Astrocyte (in vitro differentiated cells and primary cell): ENCODE data around the gene FAM117A. TPM values are rescaled to one million over a fixed set of nuclear protein-coding genes. Genes with fewer than 3 reads are reported as not detected.

Source experiments
- DNase-seq: peaks from one replicate; pipeline ENCODE4 v3.0.0-alpha.2; 2010; ENCODE audit warnings: low read depth
- FAIRE-seq: peaks from 2 replicates; lab custom pipeline; 2011; peaks lifted over from hg19 to GRCh38; lab: Jason Lieb, UNC
- H2AFZ ChIP-seq: 2 replicates; pipeline ENCODE4 v1.6.0; 2012; ENCODE audit warnings: low read depth, low read length, inconsistent platforms
- H3K27ac ChIP-seq: 2 replicates; pipeline ENCODE4 v1.5.1; 2011; ENCODE audit warnings: low read depth, low read length, inconsistent platforms
- H3K27me3 ChIP-seq: 2 replicates; pipeline ENCODE4 v1.6.0; 2011; ENCODE audit warnings: low read length, inconsistent platforms; ENCODE audit not compliant: insufficient read depth
- H3K36me3 ChIP-seq: 2 replicates; pipeline ENCODE4 v1.5.1; 2011; ENCODE audit warnings: low read length, inconsistent platforms; ENCODE audit not compliant: insufficient read depth
- H3K4me1 ChIP-seq: 2 replicates; pipeline ENCODE4 v1.5.1; 2011; ENCODE audit warnings: low read length, inconsistent platforms; ENCODE audit not compliant: insufficient read depth
- H3K4me2 ChIP-seq: 2 replicates; pipeline ENCODE4 v1.6.0; 2012; ENCODE audit warnings: low read length, inconsistent platforms
- H3K4me3 ChIP-seq: 2 replicates; pipeline ENCODE4 v1.5.1; 2011; ENCODE audit warnings: low read depth, mild to moderate bottlenecking, low read length, inconsistent platforms; ENCODE audit not compliant: insufficient read depth
- H3K79me2 ChIP-seq: 2 replicates; pipeline ENCODE4 v1.6.0; 2012; ENCODE audit warnings: mild to moderate bottlenecking, low read length, inconsistent platforms; ENCODE audit not compliant: insufficient read depth
- H3K9ac ChIP-seq: 2 replicates; pipeline ENCODE4 v1.6.0; 2012; ENCODE audit warnings: mild to moderate bottlenecking, low read length, inconsistent platforms
- H3K9me3 ChIP-seq: 2 replicates; pipeline ENCODE4 v1.5.1; 2012; ENCODE audit warnings: low read depth, mild to moderate bottlenecking, low read length, inconsistent platforms; ENCODE audit not compliant: insufficient read depth
- H4K20me1 ChIP-seq: 2 replicates; pipeline ENCODE4 v1.6.0; 2012; ENCODE audit warnings: low read length, inconsistent platforms; ENCODE audit not compliant: insufficient read depth
- H3K27ac Mint-ChIP-seq: one replicate; pipeline ENCODE4 v1.8.0; 2021; ENCODE audit warnings: mild to moderate bottlenecking, mixed read lengths; ENCODE audit not compliant: unreplicated experiment
- H3K27me3 Mint-ChIP-seq: one replicate; pipeline ENCODE4 v1.8.0; 2021; ENCODE audit warnings: low read depth, mixed read lengths; ENCODE audit not compliant: unreplicated experiment
- H3K36me3 Mint-ChIP-seq: one replicate; pipeline ENCODE4 v1.8.0; 2021; ENCODE audit warnings: low read depth, mixed read lengths; ENCODE audit not compliant: unreplicated experiment
- H3K4me1 Mint-ChIP-seq: one replicate; pipeline ENCODE4 v1.8.0; 2021; ENCODE audit warnings: low read depth, mixed read lengths; ENCODE audit not compliant: unreplicated experiment
- H3K4me3 Mint-ChIP-seq: one replicate; pipeline ENCODE4 v1.8.0; 2021; ENCODE audit warnings: mild to moderate bottlenecking, moderate library complexity, mixed read lengths; ENCODE audit not compliant: unreplicated experiment
- H3K9me3 Mint-ChIP-seq: one replicate; pipeline ENCODE4 v1.8.0; 2021; ENCODE audit warnings: mild to moderate bottlenecking, mixed read lengths; ENCODE audit not compliant: unreplicated experiment
- EZH2 ChIP-seq: IDR thresholded peaks from 2 replicates; pipeline ENCODE4 v1.6.1; 2012; ENCODE audit warnings: mild to moderate bottlenecking, low read length, inconsistent platforms; ENCODE audit not compliant: insufficient read depth
- total RNA-seq: library from RNA; stranded (reverse); gene quantifications from 2 replicates; pipeline ENCODE4 v1.2.1, GENCODE V29; 2021
- TF ChIP-seq, protein P1 (sequence below): IDR thresholded peaks from 2 replicates; pipeline ENCODE4 v1.5.1; 2011; ENCODE audit warnings: low read depth, mild to moderate bottlenecking, inconsistent platforms, low read length, moderate library complexity; ENCODE audit not compliant: insufficient read depth

FAM117A gene
- total RNA-seq, 1 donor from 2014 or later = 8.0 TPM

DNA sequence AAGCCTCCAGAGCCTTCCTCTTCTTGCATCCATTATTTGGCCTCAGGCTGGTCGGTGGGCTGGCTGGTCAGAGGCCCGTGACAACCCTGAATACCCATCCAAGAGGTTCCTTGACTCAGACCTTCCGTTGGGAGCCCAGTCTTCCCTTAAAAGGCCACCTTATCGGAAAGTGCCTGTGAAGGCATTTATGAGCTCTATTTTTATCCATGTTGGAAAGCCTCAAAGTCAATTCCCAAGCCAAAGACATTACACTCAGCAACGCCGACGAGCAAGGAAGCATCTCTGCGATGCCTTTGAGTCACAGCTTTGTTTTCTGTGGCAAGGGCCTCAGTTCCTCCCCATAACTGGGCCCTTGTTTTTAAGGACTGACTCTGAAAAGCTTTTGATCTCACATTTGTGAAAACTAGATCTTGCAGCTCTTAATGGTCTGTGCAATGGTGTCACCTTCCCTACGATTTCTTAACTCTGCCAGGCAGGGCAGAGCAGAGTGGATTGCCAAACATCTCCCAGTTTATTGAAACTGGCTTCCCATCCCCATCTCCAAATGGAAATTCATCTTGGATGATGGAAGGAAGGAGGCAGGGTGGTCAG is 72.8 kb downstream of the FAM117A start:
- FAIRE-seq (no peak), DNase-seq (peak; percentile 83)
- H3K27me3 ChIP-seq = no peaks in the 10 kb centered on the region
- peak overlapping the region; percentile 16 for H3K27ac Mint-ChIP-seq
- H3K27me3 Mint-ChIP-seq = peaks cover 5% of the 10 kb centered on the region
- H4K20me1 ChIP-seq = no peaks in the 10 kb centered on the region
- H3K27ac ChIP-seq = peak overlapping the region; percentile 41
- H3K4me3 ChIP-seq = no peak overlapping the region
- peaks cover 16% of the 10 kb centered on the region for H3K4me1 Mint-ChIP-seq
- no peaks in the 10 kb centered on the region for H3K79me2 ChIP-seq
- no peak overlapping the region for H3K4me3 Mint-ChIP-seq
- no peak for TF ChIP-seq EZH2
- TF ChIP-seq, protein P1, sequence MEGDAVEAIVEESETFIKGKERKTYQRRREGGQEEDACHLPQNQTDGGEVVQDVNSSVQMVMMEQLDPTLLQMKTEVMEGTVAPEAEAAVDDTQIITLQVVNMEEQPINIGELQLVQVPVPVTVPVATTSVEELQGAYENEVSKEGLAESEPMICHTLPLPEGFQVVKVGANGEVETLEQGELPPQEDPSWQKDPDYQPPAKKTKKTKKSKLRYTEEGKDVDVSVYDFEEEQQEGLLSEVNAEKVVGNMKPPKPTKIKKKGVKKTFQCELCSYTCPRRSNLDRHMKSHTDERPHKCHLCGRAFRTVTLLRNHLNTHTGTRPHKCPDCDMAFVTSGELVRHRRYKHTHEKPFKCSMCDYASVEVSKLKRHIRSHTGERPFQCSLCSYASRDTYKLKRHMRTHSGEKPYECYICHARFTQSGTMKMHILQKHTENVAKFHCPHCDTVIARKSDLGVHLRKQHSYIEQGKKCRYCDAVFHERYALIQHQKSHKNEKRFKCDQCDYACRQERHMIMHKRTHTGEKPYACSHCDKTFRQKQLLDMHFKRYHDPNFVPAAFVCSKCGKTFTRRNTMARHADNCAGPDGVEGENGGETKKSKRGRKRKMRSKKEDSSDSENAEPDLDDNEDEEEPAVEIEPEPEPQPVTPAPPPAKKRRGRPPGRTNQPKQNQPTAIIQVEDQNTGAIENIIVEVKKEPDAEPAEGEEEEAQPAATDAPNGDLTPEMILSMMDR = no peak
- peak overlapping the region; percentile 28 for H3K9ac ChIP-seq
- H3K36me3 Mint-ChIP-seq = no peaks in the 10 kb centered on the region
- no peaks in the 10 kb centered on the region for H3K9me3 ChIP-seq
- H3K4me2 ChIP-seq = peak overlapping the region; percentile 0
- H3K36me3 ChIP-seq = no peaks in the 10 kb centered on the region
- no peak overlapping the region for H2AFZ ChIP-seq
- peaks cover 2% of the 10 kb centered on the region for H3K9me3 Mint-ChIP-seq
- peaks cover 5% of the 10 kb centered on the region for H3K4me1 ChIP-seq

DNA sequence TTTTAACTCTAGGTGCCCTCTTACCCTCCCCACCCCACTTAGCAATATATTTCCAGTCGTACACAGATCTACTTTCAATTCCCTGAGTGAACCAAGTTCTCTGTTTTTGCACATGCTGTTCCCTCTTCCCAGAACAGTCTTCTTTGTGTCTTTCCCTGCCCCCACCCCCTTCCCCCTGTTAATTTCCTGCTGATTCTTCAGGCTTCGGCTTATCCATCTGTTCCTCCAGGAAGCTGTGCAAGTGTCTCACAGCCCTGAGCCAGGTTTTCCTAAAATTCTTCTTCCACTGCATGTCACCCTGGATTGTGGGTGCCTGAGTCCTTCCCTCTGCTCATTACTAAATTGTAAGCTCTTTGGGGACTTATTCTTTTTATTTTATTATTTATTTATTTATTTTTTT is 73.7 kb downstream of the FAM117A start:
- no peak overlapping the region for H3K27ac ChIP-seq

DNA sequence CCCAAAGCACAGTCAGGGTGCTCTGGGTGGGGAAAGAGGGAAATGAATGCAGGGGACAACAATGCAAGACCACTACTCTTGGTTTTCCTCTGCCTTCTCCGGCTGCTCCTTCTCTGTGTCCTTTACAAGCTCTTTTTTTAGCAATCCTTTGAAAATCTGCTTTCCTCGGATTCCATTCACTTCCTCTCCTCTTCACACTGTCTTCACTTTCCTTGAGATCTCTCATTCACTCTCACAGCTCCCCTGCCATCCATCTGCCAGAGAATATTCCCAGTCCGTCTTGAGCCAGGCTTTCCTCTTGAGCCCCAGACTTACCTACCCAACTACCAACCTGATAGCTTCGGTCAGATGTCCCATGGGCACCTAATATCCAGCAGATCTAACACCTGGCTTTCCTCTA is 75.1 kb downstream of the FAM117A start:
- H3K27ac ChIP-seq = no peak overlapping the region
- H3K4me3 Mint-ChIP-seq = no peak overlapping the region
- DNase-seq = no peak
- no peak overlapping the region for H3K4me3 ChIP-seq
- peaks cover 5% of the 10 kb centered on the region for H3K4me1 ChIP-seq
- no peaks in the 10 kb centered on the region for H3K36me3 Mint-ChIP-seq
- H3K36me3 ChIP-seq = no peaks in the 10 kb centered on the region
- FAIRE-seq = no peak
- no peak overlapping the region for H3K27ac Mint-ChIP-seq
- H3K9ac ChIP-seq = no peak overlapping the region
- H4K20me1 ChIP-seq = no peaks in the 10 kb centered on the region
- no peaks in the 10 kb centered on the region for H3K27me3 ChIP-seq
- peaks cover 2% of the 10 kb centered on the region for H3K27me3 Mint-ChIP-seq
- peaks cover 16% of the 10 kb centered on the region for H3K4me1 Mint-ChIP-seq
- H3K4me2 ChIP-seq = no peak overlapping the region
- H3K9me3 Mint-ChIP-seq = peaks cover 2% of the 10 kb centered on the region
- TF ChIP-seq EZH2 = no peak
- TF ChIP-seq, protein P1 = no peak
- H2AFZ ChIP-seq = no peak overlapping the region
- no peaks in the 10 kb centered on the region for H3K79me2 ChIP-seq
- no peaks in the 10 kb centered on the region for H3K9me3 ChIP-seq

More for the DNA sequence above, 73.7 kb downstream of the FAM117A start:
- H3K36me3 Mint-ChIP-seq = no peaks in the 10 kb centered on the region
- H3K9ac ChIP-seq = no peak overlapping the region
- peaks cover 4% of the 10 kb centered on the region for H3K27me3 Mint-ChIP-seq
- H3K4me3 Mint-ChIP-seq = no peak overlapping the region
- no peak for FAIRE-seq
- H3K9me3 ChIP-seq = no peaks in the 10 kb centered on the region
- TF ChIP-seq, protein P1 = no peak
- TF ChIP-seq EZH2 = no peak
- H3K9me3 Mint-ChIP-seq = peaks cover 2% of the 10 kb centered on the region
- no peaks in the 10 kb centered on the region for H3K79me2 ChIP-seq
- no peak overlapping the region for H2AFZ ChIP-seq
- H3K4me2 ChIP-seq = no peak overlapping the region
- H3K4me1 ChIP-seq = peaks cover 5% of the 10 kb centered on the region
- H4K20me1 ChIP-seq = no peaks in the 10 kb centered on the region
- no peak overlapping the region for H3K4me3 ChIP-seq
- no peaks in the 10 kb centered on the region for H3K27me3 ChIP-seq
- no peaks in the 10 kb centered on the region for H3K36me3 ChIP-seq
- H3K27ac Mint-ChIP-seq = no peak overlapping the region
- no peak for DNase-seq
- H3K4me1 Mint-ChIP-seq = peaks cover 16% of the 10 kb centered on the region
